ENCODE measurements around the gene DCST1. TPM values are rescaled to one million over a fixed set of nuclear protein-coding genes. Genes with fewer than 3 reads are reported as not detected.
A peak's percentile ranks its signal among the peaks of the same experiment; 100 is the strongest.
"Not testable (repeated sequence)": the region's sequence is repeated elsewhere in the genome, so short reads cannot be mapped to it uniquely, and the experiment has no call there.

The DCST1 gene
- total RNA-seq (2021) (not detected in 2 replicates), Bru-seq, nascent RNA (not detected), BruChase-seq, experiment 1, labeled RNA remaining after a 2-hour chase (percentile 9 among the genes with signal in this experiment), BruChase-seq, experiment 2, labeled RNA remaining after a 6-hour chase (percentile 12 among the genes with signal in this experiment)
- long read RNA-seq, result 0 reads

GRCh38 chr1:155033524-155033923 is at the start of gene DCST1, which contains the start of gene DCST2:
TSS of gene DCST1 (plus strand) at chr1:155033824. CDS start at chr1:155034037, 213 bp downstream.
TSS of gene DCST2 (minus strand) at chr1:155033781. CDS start at chr1:155033701, 80 bp downstream.
- TF ChIP-seq CTCF (conservative IDR thresholded peaks at IDR 0.05; ENCODE audit: low read depth, low read length) (no peak), EZH2 (IDR thresholded peaks at IDR 0.05; ENCODE audit: borderline replicate concordance, low read depth, low read length, poor library complexity, severe bottlenecking) (no peak)
- no TSS peak for BruUV-seq (replicated peaks)
- Histone ChIP-seq H3K4me3 (ENCODE audit: low read depth, low read length, poor library complexity, severe bottlenecking) (no peak within 1 kb of the TSS), H3K27me3 (replicated peaks; ENCODE audit: insufficient read depth, low read depth, low read length, poor library complexity) (no peaks in the 10 kb centered on the region), H3K9me3 (ENCODE audit: low read depth, low read length, poor library complexity, severe bottlenecking) (no peaks in the 10 kb centered on the region), H3K4me1 (ENCODE audit: insufficient read depth, low read length, poor library complexity, severe bottlenecking) (no peaks in the 10 kb centered on the region), H3K36me3 (ENCODE audit: insufficient read depth, low read length, poor library complexity, severe bottlenecking) (no peaks in the 10 kb centered on the region), H3K27ac (ENCODE audit: low read depth, low read length, poor library complexity, severe bottlenecking) (no peak within 1 kb of the TSS)
- ChIA-PET CTCF (no interaction called here), POLR2A (ENCODE audit: low non-redundant PET) (no interaction called here)
- DNase-seq (ENCODE audit: low spot score), result no peak
- intact Hi-C loops (cut with micrococcal nuclease; ENCODE audit: unreplicated experiment), result no loop called here

DNA sequence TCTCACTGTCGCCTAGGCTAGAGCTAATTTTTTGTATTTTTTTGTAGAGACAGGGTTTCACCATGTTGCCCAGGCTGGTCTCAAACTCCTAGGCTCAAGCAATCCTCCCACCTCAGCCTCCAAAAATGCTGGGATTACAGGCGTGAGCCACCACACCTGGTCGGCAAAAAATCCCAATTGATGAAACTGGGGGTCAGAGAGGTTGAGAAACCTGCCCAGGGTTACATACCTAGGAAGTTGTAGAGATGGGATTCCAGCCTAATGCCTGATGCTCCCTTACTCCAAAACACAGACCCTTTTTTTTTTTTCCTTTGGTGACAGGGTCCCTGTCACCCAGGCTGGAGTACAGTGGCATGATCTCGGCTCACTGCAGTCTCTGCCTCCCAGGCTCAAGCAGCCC is 46.9 kb upstream of the DCST1 start:
- intact Hi-C loops (cut with micrococcal nuclease; ENCODE audit: unreplicated experiment); DNase-seq (ENCODE audit: low spot score); BruUV-seq (replicated peaks); POLR2A ChIA-PET (ENCODE audit: low non-redundant PET); H3K9me3 ChIP-seq (ENCODE audit: low read depth, low read length, poor library complexity, severe bottlenecking); H3K27me3 ChIP-seq (replicated peaks; ENCODE audit: insufficient read depth, low read depth, low read length, poor library complexity); H3K4me3 ChIP-seq (ENCODE audit: low read depth, low read length, poor library complexity, severe bottlenecking); H3K4me1 ChIP-seq (ENCODE audit: insufficient read depth, low read length, poor library complexity, severe bottlenecking); H3K27ac ChIP-seq (ENCODE audit: low read depth, low read length, poor library complexity, severe bottlenecking): not testable (repeated sequence)
- CTCF ChIA-PET, result interaction anchor here (0.6 to 1.3 kb wide), 2 partner anchors 12 to 46 kb away, joined by 5 to 7 read pairs; no protein-coding TSS in a partner anchor
- H3K36me3 ChIP-seq (ENCODE audit: insufficient read depth, low read length, poor library complexity, severe bottlenecking), result peaks cover 40% of the 10 kb centered on the region

GRCh38 chr1:154987326-154987725 is 46.3 kb upstream of the DCST1 start:
- CTCF ChIA-PET, result interaction anchor here (1.3 kb wide), 1 partner anchor 12 kb away, joined by 5 read pairs; no protein-coding TSS in a partner anchor
- Histone ChIP-seq H3K27me3 (replicated peaks; ENCODE audit: insufficient read depth, low read depth, low read length, poor library complexity) (no peaks in the 10 kb centered on the region), H3K27ac (ENCODE audit: low read depth, low read length, poor library complexity, severe bottlenecking) (no peak overlapping the region), H3K36me3 (ENCODE audit: insufficient read depth, low read length, poor library complexity, severe bottlenecking) (peaks cover 40% of the 10 kb centered on the region), H3K9me3 (ENCODE audit: low read depth, low read length, poor library complexity, severe bottlenecking) (no peaks in the 10 kb centered on the region), H3K4me3 (ENCODE audit: low read depth, low read length, poor library complexity, severe bottlenecking) (no peak overlapping the region), H3K4me1 (ENCODE audit: insufficient read depth, low read length, poor library complexity, severe bottlenecking) (peaks cover 4% of the 10 kb centered on the region)
- POLR2A ChIA-PET (ENCODE audit: low non-redundant PET), result no interaction called here
- no TSS peak for BruUV-seq (replicated peaks)
- TF ChIP-seq CTCF (conservative IDR thresholded peaks at IDR 0.05; ENCODE audit: low read depth, low read length), result no peak
- no peak for TF ChIP-seq EZH2 (IDR thresholded peaks at IDR 0.05; ENCODE audit: borderline replicate concordance, low read depth, low read length, poor library complexity, severe bottlenecking)
- intact Hi-C loops (cut with micrococcal nuclease; ENCODE audit: unreplicated experiment), result no loop called here
- DNase-seq (ENCODE audit: low spot score), result no peak
